Measurements from ENCODE around the gene SQSTM1.
A peak's percentile ranks its signal among the peaks of the same experiment; 100 is the strongest.
"Not testable (repeated sequence)": the region's sequence is repeated elsewhere in the genome, so short reads cannot be mapped to it uniquely, and the experiment has no call there.

The SQSTM1 gene

DNA sequence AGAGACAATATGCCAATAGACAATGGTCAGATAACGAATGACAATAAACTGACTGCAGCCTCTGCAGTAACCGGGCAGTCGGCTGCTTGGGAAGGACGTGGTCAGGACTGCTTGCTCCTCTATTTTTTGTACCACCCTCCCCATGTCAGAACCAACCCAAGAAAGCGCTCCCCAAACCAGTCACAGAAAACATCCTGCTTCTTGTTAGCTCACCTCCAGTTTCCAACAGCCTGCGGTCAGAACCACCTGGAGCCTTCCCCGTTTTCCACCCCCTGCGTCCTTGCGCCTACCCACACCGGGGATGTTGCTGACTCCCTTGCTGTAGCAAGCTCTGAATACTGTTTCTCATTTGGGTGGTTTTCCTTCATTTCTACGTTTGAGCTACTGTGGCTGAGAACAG lies 39.6 kb downstream of the SQSTM1 start:
- peak; percentile 60 for DNase-seq

GRCh38 chr5:179862296-179862695 lies 41.6 kb downstream of the SQSTM1 start:
- DNase-seq: no peak

- no peak for DNase-seq
These were observed 42.2 kb downstream of the SQSTM1 start for GRCh38 chr5:179862891-179863290.

DNA sequence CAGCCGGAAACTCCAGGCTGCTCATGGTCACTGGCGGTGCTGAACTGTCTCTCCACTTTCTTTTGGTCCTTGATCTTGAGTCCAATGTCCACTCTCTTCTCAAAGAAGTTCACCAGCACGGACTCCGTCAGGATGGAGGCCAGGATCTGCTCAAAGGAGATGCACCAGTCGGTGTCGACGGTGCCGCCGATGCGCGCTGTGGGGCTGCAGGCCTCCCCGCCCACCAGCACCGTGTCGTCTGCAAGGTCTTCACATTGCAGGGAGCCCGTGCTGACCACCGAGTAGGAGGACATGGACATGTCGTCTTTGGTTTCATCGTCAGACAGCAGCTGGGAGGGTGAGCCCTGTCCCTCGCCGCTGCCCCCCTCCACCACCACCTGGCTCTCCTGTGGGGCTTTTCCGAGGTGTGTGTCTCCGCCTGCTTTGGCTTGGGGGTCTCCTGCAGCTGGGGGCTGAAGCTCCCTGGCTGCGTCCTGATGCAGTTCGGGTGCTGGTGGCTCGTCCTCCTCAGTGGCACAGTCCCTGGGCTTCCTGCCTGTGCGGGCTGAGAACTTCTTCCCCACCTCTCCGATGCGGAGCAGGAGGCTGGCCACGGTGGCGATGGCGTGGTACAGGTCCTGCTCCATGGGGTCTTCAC lies 42.9 kb downstream of the SQSTM1 start:
- no peak for DNase-seq

DNA sequence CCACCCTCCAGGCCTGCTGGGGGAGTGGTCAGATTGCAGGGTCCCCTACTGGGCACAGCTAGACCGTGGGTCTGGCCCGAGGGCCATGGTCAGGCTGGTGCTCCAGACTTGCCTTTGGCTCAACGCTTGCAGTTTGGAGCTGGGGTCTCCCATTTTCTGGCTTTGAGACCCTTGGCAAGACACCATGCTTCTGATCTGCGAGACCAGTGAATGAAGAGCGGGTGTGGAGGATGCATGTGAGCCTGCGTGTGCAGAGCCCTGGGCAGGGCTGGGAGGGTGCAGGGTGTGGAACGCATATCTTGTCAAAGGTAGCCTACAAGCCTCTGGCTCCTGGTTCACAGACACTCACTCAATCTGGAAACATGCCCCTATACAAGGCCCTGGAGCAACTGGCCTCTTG lies 44.0 kb downstream of the SQSTM1 start:
- no peak for DNase-seq

- no peak for DNase-seq
These were observed 45.0 kb downstream of the SQSTM1 start for GRCh38 chr5:179865491-179866240.

- peak; percentile 12 for DNase-seq
These were observed 45.8 kb downstream of the SQSTM1 start for GRCh38 chr5:179866241-179867078.

DNA sequence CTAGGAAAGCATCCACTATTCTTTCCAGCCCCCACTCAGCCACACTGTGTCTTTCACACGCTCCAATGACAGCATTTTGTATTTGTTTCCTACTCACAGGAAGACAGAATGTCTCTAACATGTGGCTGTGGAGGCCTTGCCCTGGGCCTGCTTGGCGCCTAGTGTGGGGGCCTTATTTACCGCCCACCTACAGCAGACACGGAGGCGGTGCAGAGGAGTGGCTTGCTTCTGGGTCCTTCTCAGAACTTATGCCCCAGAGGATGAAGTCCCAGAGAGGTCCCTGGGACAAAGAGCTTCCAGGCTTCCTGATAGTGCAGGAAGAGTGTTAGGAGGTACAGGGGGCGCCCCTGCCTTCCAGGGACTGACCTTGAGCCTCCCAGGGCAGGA lies 46.4 kb downstream of the SQSTM1 start:
- no peak for DNase-seq

- DNase-seq: no peak
These were observed 46.8 kb downstream of the SQSTM1 start for GRCh38 chr5:179867476-179867875.

DNA sequence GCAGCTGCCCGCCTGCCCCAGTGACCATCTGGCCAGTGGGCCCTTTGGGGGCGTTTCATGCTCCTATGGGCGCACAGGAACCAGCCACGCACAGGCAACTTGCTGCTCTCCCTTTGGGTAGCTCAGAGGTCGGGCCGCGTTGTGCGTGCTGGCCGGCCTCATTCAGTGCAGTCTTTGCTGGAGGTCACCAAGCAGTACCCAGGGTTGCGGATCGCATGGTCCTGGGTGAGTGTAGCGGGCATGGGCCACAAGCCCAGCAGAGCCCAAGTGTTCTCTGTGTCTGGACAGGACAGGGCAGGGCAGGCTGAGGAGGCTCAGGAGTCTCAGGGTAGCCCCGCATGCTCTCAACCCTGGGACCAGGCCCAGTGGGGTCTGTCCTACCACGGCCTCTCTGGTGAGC lies 47.8 kb downstream of the SQSTM1 start:
- DNase-seq: no peak

- DNase-seq: peak; percentile 33
These were observed 48.4 kb downstream of the SQSTM1 start for GRCh38 chr5:179869101-179869500.

GRCh38 chr5:179869641-179870402 lies 49.1 kb downstream of the SQSTM1 start:
- no peak for DNase-seq

GRCh38 chr5:179870403-179870903 lies 49.7 kb downstream of the SQSTM1 start:
- DNase-seq: peak; percentile 86

DNA sequence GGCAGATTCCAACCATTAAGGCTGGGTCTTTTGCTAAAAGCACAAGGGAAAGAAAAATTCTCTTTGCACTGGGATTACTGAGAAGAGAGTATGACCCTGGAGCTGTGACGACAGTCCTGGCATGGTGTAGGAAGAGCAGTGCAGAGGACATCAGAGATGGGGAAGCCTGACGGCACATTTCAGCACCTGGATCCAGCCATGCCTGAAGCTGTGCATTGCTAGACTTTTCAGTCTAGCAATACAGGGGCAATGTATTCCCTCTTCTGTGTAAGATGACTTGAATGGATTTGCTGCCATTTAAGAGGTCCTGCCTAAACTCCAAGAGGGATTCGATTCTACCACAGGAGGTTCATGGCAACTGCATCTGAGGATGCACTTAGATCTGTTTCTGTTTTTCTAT lies 50.2 kb downstream of the SQSTM1 start:
- DNase-seq: no peak

DNA sequence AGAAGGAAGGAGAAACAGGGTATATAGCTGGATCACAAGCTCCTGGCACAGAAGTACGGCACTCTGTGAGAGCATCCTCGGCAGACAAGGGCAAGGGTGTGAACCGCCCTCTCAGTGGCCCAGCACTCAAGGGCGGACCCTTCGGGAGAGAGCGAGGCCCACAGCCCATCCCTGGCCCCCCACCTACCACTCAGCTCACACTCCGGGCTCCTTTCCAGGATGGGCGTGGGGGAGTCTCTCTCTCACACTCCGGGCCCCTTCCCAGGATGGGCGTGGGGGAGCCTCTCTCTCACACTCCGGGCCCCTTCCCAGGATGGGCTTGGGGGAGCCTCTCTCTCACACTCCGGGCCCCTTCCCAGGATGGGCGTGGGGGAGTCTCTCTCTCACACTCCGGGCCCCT lies 50.8 kb downstream of the SQSTM1 start:
- not testable (repeated sequence) for DNase-seq

DNA sequence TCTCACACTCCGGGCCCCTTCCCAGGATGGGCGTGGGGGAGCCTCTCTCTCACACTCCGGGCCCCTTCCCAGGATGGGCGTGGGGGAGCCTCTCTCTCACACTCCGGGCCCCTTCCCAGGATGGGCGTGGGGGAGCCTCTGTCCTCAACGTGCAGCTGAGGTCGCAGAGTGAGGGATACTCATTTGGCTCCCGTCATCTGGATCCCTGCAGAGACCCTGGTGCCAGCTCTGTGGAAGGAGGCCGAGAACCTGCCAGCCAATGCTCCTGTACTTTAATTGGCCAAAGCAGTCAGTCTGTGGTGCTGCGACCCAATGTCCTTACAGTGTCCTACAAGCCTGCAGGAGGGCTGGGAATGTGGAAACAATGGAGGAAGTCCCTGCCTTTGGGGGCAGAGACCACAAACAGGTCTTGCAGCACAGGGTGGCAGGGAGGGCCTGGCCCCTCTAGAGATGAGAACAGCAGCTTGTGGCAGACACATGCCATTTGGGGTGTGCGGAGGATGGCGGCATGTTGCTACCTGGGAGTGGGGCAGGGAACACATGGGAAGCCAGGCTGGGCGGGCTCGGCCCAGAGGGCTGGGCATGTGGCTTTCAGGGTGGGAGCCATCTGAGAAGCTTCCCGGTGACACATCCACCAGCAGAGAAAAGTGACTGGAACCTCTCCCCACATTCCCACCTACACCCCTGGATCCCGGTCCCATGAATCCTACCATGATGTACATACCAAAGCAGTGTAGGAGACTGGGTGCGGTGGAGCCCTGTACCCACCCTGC lies 51.5 kb downstream of the SQSTM1 start:
- no peak for DNase-seq

GRCh38 chr5:179872828-179873575 lies 52.3 kb downstream of the SQSTM1 start:
- no peak for DNase-seq

GRCh38 chr5:179873588-179874110 lies 52.9 kb downstream of the SQSTM1 start:
- no peak for DNase-seq

DNA sequence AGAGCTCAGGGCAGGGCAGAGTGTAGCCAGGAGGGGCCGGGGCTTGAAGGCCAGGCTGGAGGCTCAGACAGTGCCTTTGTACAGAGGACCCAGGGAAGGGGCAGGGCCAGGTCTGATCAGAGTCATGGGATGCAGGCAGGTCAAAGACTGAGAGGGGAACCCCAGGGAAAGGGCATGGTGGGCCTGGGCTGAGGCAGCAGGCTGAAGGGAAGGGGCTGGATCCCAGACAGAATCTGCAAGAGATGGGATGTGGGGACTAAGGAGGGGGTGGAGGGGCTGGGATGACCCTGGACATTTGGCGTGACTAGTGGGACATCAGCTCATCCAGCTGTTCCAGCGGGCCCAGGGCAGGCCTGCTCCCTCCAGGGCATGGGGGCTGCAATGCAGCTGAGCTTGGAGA lies 53.4 kb downstream of the SQSTM1 start:
- no peak for DNase-seq

DNA sequence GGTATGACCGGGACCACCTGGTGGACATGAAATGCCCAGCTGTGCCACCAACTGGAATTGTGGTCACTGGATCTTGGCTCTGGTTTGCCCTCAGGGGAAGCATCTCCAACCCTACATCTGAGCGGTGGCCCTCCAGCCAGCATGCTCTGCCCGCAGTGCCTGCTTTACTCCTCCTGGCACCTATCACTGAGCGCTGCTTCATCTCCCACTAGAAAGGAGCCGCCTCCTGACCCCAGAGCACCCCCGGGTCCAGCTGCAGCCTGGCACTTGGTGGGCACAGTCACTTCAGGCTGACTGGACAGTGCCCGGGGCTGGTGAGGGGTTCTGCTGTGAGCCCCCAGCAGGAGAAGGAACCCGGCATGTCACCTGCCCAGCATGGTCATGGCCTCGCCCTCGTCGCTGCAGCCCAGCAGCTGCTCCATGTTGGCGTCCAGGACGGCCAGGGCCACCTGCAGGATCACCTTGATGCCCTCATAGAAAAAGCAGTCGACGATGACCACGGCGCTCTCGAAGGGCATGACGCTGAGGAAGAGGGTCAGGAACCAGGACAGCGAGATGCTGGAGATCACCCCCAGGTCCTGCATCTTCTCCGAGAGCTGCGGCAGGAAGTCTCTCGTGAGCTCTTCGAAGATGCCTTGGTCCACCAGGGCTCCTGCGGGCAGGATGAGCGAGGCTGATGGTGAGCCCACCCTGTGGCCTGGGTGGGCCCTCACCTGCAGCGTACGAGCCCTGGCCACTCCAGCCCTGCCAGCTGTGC lies 54.0 kb downstream of the SQSTM1 start:
- DNase-seq: no peak
